Nephron progenitor cell (in vitro differentiated cells): ENCODE measurements around the gene ATP11A.

ENCODE experiments used
- DNase-seq: peaks from one replicate; pipeline ENCODE4 v3.0.0; 2021
- H3K27ac Mint-ChIP-seq: 2 replicates; pipeline ENCODE4 v1.8.0; 2021; ENCODE audit warnings: mild to moderate bottlenecking, moderate library complexity, mixed read lengths
- H3K27me3 Mint-ChIP-seq: 2 replicates; pipeline ENCODE4 v1.8.0; 2021; ENCODE audit warnings: mild to moderate bottlenecking, low read depth, mixed read lengths; ENCODE audit not compliant: poor library complexity
- H3K36me3 Mint-ChIP-seq: 2 replicates; pipeline ENCODE4 v1.8.0; 2021; ENCODE audit warnings: low read depth, mixed read lengths
- H3K4me1 Mint-ChIP-seq: 2 replicates; pipeline ENCODE4 v1.8.0; 2021; ENCODE audit warnings: mixed read lengths
- H3K4me3 Mint-ChIP-seq: 2 replicates; pipeline ENCODE4 v1.8.0; 2021; ENCODE audit warnings: mild to moderate bottlenecking, moderate library complexity, mixed read lengths
- H3K9me3 Mint-ChIP-seq: 2 replicates; pipeline ENCODE4 v1.8.0; 2021; ENCODE audit warnings: mild to moderate bottlenecking, moderate library complexity, mixed read lengths
- CTCF ChIP-seq: fragments of 200-600 bp; sonication (generic); IDR thresholded peaks from 2 replicates; pipeline ENCODE4 v1.5.0; 2021; ENCODE audit warnings: antibody characterized with exemption

The ATP11A gene

GRCh38 chr13:112930192-112930591 is 240.4 kb downstream of the ATP11A start:
- no peak overlapping the region for H3K27ac Mint-ChIP-seq
- peaks cover 16% of the 10 kb centered on the region for H3K27me3 Mint-ChIP-seq
- no peak for TF ChIP-seq CTCF
- peaks cover 12% of the 10 kb centered on the region for H3K9me3 Mint-ChIP-seq
- H3K4me1 Mint-ChIP-seq: peaks cover 28% of the 10 kb centered on the region
- H3K4me3 Mint-ChIP-seq: no peak overlapping the region
- peaks cover 8% of the 10 kb centered on the region for H3K36me3 Mint-ChIP-seq
- no peak for DNase-seq

GRCh38 chr13:112931028-112931934 is 241.4 kb downstream of the ATP11A start:
- Mint-ChIP-seq H3K4me3 (no peak overlapping the region), H3K27ac (no peak overlapping the region), H3K36me3 (peaks cover under 1% of the 10 kb centered on the region), H3K27me3 (peaks cover 12% of the 10 kb centered on the region), H3K4me1 (peaks cover 28% of the 10 kb centered on the region), H3K9me3 (peaks cover 12% of the 10 kb centered on the region)
- peak; percentile 48 for DNase-seq
- TF ChIP-seq CTCF: peak; percentile 49

- no peaks in the 10 kb centered on the region for H3K36me3 Mint-ChIP-seq
- no peak overlapping the region for H3K4me3 Mint-ChIP-seq
Observed at GRCh38 chr13:112932971-112933370, 243.1 kb downstream of the ATP11A start.

GRCh38 chr13:112933649-112934048 is 243.8 kb downstream of the ATP11A start:
- no peak for DNase-seq
- Mint-ChIP-seq H3K9me3 (no peaks in the 10 kb centered on the region), H3K4me3 (no peak overlapping the region), H3K4me1 (peaks cover 28% of the 10 kb centered on the region), H3K27ac (no peak overlapping the region), H3K27me3 (peaks cover 10% of the 10 kb centered on the region), H3K36me3 (no peaks in the 10 kb centered on the region)
- TF ChIP-seq CTCF: no peak

More at GRCh38 chr13:112932971-112933370, 243.1 kb downstream of the ATP11A start:
- Mint-ChIP-seq H3K27ac (no peak overlapping the region), H3K27me3 (peaks cover 10% of the 10 kb centered on the region), H3K9me3 (peaks cover 4% of the 10 kb centered on the region), H3K4me1 (peaks cover 28% of the 10 kb centered on the region)
- DNase-seq: no peak
- TF ChIP-seq CTCF: no peak

GRCh38 chr13:112934078-112934477 is 244.2 kb downstream of the ATP11A start:
- Mint-ChIP-seq H3K4me1 (peaks cover 26% of the 10 kb centered on the region), H3K4me3 (no peak overlapping the region), H3K36me3 (no peaks in the 10 kb centered on the region), H3K9me3 (no peaks in the 10 kb centered on the region), H3K27ac (no peak overlapping the region), H3K27me3 (peaks cover 10% of the 10 kb centered on the region)
- TF ChIP-seq CTCF: no peak
- DNase-seq: no peak
